GM23248 (cell line): ENCODE data around the gene MCF2L. TPM values are rescaled to one million over a fixed set of nuclear protein-coding genes. Genes with fewer than 3 reads are reported as not detected.

Experiments used
- DNase-seq: peaks from one replicate; pipeline ENCODE4 v3.0.0-alpha.2; 2015
- H2AFZ ChIP-seq: fragments of 200-600 bp; sonication (generic); 2 replicates; pipeline ENCODE4 v1.6.1; 2016; ENCODE audit warnings: antibody characterized with exemption
- H3F3A ChIP-seq: fragments of 200-600 bp; sonication (generic); 2 replicates; pipeline ENCODE4 v1.6.1; 2016; ENCODE audit warnings: mild to moderate bottlenecking, antibody characterized with exemption, mixed run types; ENCODE audit not compliant: insufficient read depth
- H3K27ac ChIP-seq: fragments of 200-600 bp; sonication (generic); 2 replicates; pipeline ENCODE4 v1.5.1; 2016; ENCODE audit warnings: mild to moderate bottlenecking
- H3K27me3 ChIP-seq: fragments of 200-600 bp; sonication (generic); replicated peaks from 2 replicates; pipeline ENCODE4 v1.6.1; 2016; ENCODE audit warnings: mild to moderate bottlenecking; ENCODE audit not compliant: insufficient read depth
- H3K36me3 ChIP-seq: fragments of 200-600 bp; sonication (generic); 2 replicates; pipeline ENCODE4 v1.6.1; 2016; ENCODE audit warnings: low read depth, mild to moderate bottlenecking
- H3K4me1 ChIP-seq: fragments of 200-600 bp; sonication (generic); 2 replicates; pipeline ENCODE4 v1.6.1; 2016; ENCODE audit warnings: mild to moderate bottlenecking; ENCODE audit not compliant: insufficient read depth
- H3K4me2 ChIP-seq: fragments of 200-600 bp; sonication (generic); one replicate; pipeline ENCODE4 v1.6.1; 2016; ENCODE audit warnings: mild to moderate bottlenecking; ENCODE audit not compliant: unreplicated experiment
- H3K4me3 ChIP-seq: fragments of 200-600 bp; sonication (generic); 2 replicates; pipeline ENCODE4 v1.5.1; 2016; ENCODE audit warnings: mild to moderate bottlenecking
- H3K79me2 ChIP-seq: fragments of 200-600 bp; sonication (generic); 2 replicates; pipeline ENCODE4 v1.6.1; 2016; ENCODE audit warnings: mild to moderate bottlenecking; ENCODE audit not compliant: insufficient read depth
- H3K9ac ChIP-seq: fragments of 200-600 bp; sonication (generic); 2 replicates; pipeline ENCODE4 v1.6.1; 2016; ENCODE audit warnings: mild to moderate bottlenecking
- H3K9me2 ChIP-seq: fragments of 200-600 bp; sonication (generic); 2 replicates; pipeline ENCODE4 v1.6.1; 2016; ENCODE audit warnings: mixed run types, mild to moderate bottlenecking, moderate library complexity; ENCODE audit not compliant: insufficient read depth
- H3K9me3 ChIP-seq: fragments of 200-600 bp; sonication (generic); one replicate; pipeline ENCODE4 v1.6.1; 2017; ENCODE audit warnings: low read depth
- H4K20me1 ChIP-seq: fragments of 200-600 bp; sonication (generic); 2 replicates; pipeline ENCODE4 v1.6.0; 2016; ENCODE audit not compliant: insufficient read depth
- EZH2 ChIP-seq: fragments of 200-600 bp; sonication (generic); IDR thresholded peaks from 2 replicates; pipeline ENCODE4 v1.6.1; 2018; ENCODE audit warnings: antibody characterized with exemption, mild to moderate bottlenecking; ENCODE audit not compliant: insufficient read depth, poor library complexity, severe bottlenecking
- EZH2phosphoT487 ChIP-seq: fragments of 200-600 bp; sonication (generic); IDR thresholded peaks from 2 replicates; pipeline ENCODE4 v1.6.1; 2018; ENCODE audit warnings: antibody characterized with exemption, moderate library complexity, mild to moderate bottlenecking, low read depth; ENCODE audit not compliant: insufficient read depth
- WGBS, 2 experiments: methylation state at CpG; one replicate each; pipeline ENCODE4 v1.1.6; 2015 to 2017; ENCODE audit warnings: low lambda C conversion rate in 2 of 2, low coverage in 1 of 2; ENCODE audit errors: missing lambda C conversion rate in 2 of 2; 5-methylcytosine and 5-hydroxymethylcytosine counted together
- in situ Hi-C: fragments of 300-500 bp; cut with MboI; formaldehyde crosslinking; loops from 2 replicates; pipeline ENCODE4 v1.15.0; 2020
- polyA plus RNA-seq: library from polyadenylated mRNA; unstranded; fragments of >200 nt; fragmentation: Nextera tagmentation; extraction: Ambion mirVana; gene quantifications from 2 replicates; pipeline ENCODE4 v1.2.1, GENCODE V29; 2016
- total RNA-seq: library from RNA; depleted of rRNA; stranded (reverse); fragments of >200 nt; shearing (Covaris generic); gene quantifications from 2 replicates; pipeline ENCODE4 v1.2.3, GENCODE V29; 2014

The MCF2L gene
- total and polyA plus RNA-seq, 2 experiments from 2014 or later, result not detected

DNA sequence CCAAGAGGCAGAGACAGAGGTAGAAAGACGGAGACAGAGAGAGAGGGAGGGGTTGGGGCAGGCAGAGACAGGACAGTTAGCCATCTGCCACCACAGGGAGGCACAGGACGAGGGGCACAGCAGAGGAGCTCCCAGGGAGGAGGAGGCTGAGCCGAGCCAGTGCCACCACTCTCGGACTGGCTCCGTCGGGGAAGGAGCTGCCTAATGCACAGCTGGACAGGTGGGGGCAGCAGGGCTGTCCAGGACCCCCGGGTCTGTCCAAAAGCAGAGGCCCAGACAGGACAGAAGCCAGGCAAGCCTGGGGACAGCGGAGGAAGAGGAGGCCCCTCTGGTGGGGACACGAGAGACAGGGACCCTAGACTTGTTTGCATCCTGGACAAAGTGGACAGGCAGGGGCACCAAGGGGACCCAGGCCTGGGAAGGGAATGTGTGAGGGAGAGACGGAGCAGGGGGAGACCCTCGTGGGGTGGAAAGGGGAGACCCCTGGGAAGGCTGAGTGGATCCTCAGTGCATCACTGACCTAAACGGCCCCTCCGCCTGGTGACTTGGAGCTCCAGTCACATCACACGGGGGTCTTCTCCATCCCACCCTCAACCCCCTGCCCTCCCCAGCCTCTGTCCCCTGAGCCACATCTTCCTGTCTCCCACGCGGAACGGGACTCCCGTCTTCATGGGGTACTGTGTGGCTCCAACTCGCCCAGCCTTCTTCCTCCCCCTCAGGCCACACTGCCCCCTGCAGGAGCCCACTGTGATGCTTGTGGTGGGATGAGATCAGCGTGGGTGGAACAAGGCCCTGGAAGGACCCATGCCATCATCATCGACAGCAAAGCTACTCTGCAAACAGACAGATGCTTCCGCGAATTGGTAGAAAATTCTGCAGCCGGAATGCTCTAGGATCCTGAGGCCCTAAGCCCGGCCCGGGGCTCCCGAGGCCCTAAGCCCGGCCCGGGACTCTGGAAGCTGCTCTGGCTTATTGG is 154.5 kb downstream of the MCF2L start:
- Histone ChIP-seq H4K20me1 (no peaks in the 10 kb centered on the region), H3K9ac (0 out of 2 replicates have a peak overlapping the region, but pooled peaks have one; percentile 23)

DNA sequence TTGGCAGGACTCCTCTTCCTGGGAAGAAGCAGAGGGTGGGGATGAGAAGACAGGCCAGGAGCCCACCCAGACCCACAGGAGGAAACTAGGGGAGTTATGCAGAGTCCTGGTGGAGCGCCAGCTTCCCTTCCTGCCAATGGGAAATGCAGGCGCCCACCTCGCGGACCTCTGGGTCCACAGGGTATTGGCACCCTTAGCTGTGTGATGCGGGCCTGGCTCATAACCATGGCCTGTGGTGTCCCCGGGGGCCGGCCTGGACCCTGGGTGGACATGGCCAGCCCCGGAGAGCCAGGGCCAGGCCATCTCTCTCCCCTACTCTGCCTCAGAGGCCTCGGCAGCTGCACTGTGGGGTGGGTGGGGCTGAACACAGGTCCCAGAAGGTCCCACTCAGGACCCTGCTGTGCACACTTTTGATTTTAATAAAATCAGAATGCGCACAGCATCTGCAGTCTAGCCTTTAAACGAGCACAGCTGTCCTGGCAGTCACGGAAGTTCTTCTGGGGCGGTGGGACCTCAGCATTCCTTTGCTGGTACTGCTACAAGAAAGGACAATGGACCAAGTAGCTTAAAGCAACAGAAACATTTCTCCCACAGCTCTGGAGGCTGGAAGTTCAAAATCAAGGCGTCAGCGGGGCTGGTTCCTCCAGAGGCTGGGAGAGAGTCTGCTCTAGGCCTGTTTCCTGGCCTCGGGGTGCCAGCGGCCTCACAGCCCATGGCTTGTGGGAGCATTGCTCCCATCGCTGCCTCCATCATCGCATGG is 155.4 kb downstream of the MCF2L start:
- WGBS, 2 experiments, result 84 to 88% methylated on average over 17 to 19 of the region's 19 CpGs
- Histone ChIP-seq H3K4me1 (no peaks in the 10 kb centered on the region), H4K20me1 (no peaks in the 10 kb centered on the region), H3K36me3 (no peaks in the 10 kb centered on the region), H3K9me2 (no peaks in the 10 kb centered on the region), H3K9me3 (no peaks in the 10 kb centered on the region), H2AFZ (no peak overlapping the region), H3K4me2 (no peak overlapping the region), H3K9ac (no peak overlapping the region), H3K79me2 (no peaks in the 10 kb centered on the region), H3F3A (no peaks in the 10 kb centered on the region), H3K27ac (no peak overlapping the region), H3K4me3 (no peak overlapping the region), H3K27me3 (no peaks in the 10 kb centered on the region; the same call in 1 of the 2 replicates)
- DNase-seq, result no peak
- no peak for TF ChIP-seq EZH2
- no peak for TF ChIP-seq EZH2phosphoT487
- in situ Hi-C loops, result no loop called here

More for the DNA sequence above, 154.5 kb downstream of the MCF2L start:
- peak overlapping the region; percentile 70 for H3K4me2 ChIP-seq
- H3F3A ChIP-seq, result no peaks in the 10 kb centered on the region
- peak overlapping the region; percentile 53; the same call in 1 of the 2 replicates for H3K4me3 ChIP-seq
- H3K27ac ChIP-seq, result no peak overlapping the region
- WGBS, 2 experiments, result 44 to 56% methylated on average over 24 to 29 of the region's 29 CpGs
- no peaks in the 10 kb centered on the region for H3K79me2 ChIP-seq
- no peaks in the 10 kb centered on the region for H3K36me3 ChIP-seq
- H3K9me2 ChIP-seq, result no peaks in the 10 kb centered on the region
- DNase-seq, result peak; percentile 38
- in situ Hi-C loops, result no loop called here
- no peaks in the 10 kb centered on the region for H3K4me1 ChIP-seq
- H3K27me3 ChIP-seq, result no peaks in the 10 kb centered on the region; the same call in 1 of the 2 replicates
- no peaks in the 10 kb centered on the region for H3K9me3 ChIP-seq
- no peak for TF ChIP-seq EZH2phosphoT487
- TF ChIP-seq EZH2, result no peak
- H2AFZ ChIP-seq, result peak overlapping the region; percentile 87

DNA sequence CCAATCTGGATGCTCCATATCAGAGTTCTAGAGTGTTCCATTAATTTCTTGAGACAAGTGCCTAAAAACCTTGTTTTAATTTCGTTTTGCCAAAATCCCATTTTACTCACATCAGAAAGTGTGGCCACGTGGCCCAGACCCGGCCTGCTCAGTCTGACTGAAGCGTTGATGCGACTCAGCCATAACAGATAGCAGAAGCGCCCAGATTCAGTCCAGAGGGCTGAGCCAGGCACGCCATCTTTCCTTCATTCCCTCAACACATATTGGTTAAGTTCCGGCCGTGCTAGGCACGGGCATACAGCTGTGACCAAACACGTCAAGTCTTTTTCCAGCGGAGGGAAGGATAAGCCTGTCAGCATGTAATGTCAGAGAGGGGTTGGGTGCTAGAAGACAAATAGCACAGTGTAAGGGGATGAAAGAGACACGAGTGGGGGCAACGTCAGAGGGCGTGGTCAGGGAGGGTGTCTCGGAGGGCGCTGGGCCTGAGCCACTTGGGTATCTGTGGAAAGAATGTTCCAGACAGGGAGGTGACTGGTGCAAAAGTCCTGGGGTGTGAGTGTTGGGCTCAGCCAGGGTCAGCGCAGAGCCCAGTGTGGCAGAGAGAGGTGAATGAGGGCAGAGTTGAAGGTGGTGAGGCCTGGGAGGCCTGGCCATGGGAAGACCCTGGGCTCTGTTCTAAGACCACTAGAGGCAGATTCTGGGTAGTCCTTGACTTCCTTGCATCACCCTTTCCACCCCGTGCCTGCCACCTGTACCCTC is 156.7 kb downstream of the MCF2L start:
- Histone ChIP-seq H4K20me1 (no peaks in the 10 kb centered on the region), H3K27ac (no peak overlapping the region), H3F3A (no peaks in the 10 kb centered on the region), H3K9me3 (no peaks in the 10 kb centered on the region), H3K4me1 (no peaks in the 10 kb centered on the region), H3K27me3 (no peaks in the 10 kb centered on the region; the same call in 1 of the 2 replicates), H3K36me3 (no peaks in the 10 kb centered on the region), H3K9ac (no peak overlapping the region), H3K79me2 (no peaks in the 10 kb centered on the region), H2AFZ (no peak overlapping the region), H3K4me2 (no peak overlapping the region), H3K9me2 (no peaks in the 10 kb centered on the region), H3K4me3 (no peak overlapping the region)
- DNase-seq, result no peak
- 85 to 87% methylated on average over 19 of the region's 19 CpGs for WGBS, 2 experiments
- TF ChIP-seq EZH2, result no peak
- TF ChIP-seq EZH2phosphoT487, result no peak
- in situ Hi-C loops, result no loop called here
